Neutrophil (primary cell): Measurements from ENCODE around the gene LONP1.

ENCODE experiments used
- H3K27ac ChIP-seq: fragments of 200-600 bp; sonication (generic); 2 replicates; pipeline ENCODE4 v1.5.1; 2016; ENCODE audit warnings: mild to moderate bottlenecking, moderate library complexity
- H3K27me3 ChIP-seq: fragments of 200-600 bp; sonication (generic); 2 replicates; pipeline ENCODE4 v1.6.0; 2016; ENCODE audit warnings: mild to moderate bottlenecking
- H3K36me3 ChIP-seq: fragments of 200-600 bp; sonication (generic); 2 replicates; pipeline ENCODE4 v1.5.1; 2017
- H3K4me1 ChIP-seq, 2 experiments: fragments of 200-600 bp in 1 of 2; sonication (generic) in 1 of 2; 1 replicate in 1 of 2; 2 replicates in 1 of 2; pipeline versions ENCODE4 v1.5.1 to v1.6.1; 2013 to 2016; ENCODE audit warnings: low read depth in 1 of 2, low read length in 1 of 2, mild to moderate bottlenecking in 1 of 2, moderate library complexity in 1 of 2; ENCODE audit not compliant: control insufficient read depth in 1 of 2, insufficient read depth in 1 of 2
- H3K4me3 ChIP-seq, 2 experiments: fragments of 200-600 bp in 1 of 2; sonication (generic) in 1 of 2; 1 replicate in 1 of 2; 2 replicates in 1 of 2; pipeline ENCODE4 v1.5.1; 2013 to 2016; ENCODE audit warnings: low read depth in 1 of 2, low read length in 1 of 2, mild to moderate bottlenecking in 1 of 2, moderate library complexity in 1 of 2
- H3K9me3 ChIP-seq: fragments of 200-600 bp; sonication (generic); 2 replicates; pipeline ENCODE4 v1.5.1; 2016
- TF ChIP-seq, protein P1 (sequence below): fragments of 200-600 bp; sonication (generic); IDR thresholded peaks from 2 replicates; pipeline ENCODE4 v1.5.1; 2016; ENCODE audit warnings: antibody characterized with exemption

LONP1 gene

DNA sequence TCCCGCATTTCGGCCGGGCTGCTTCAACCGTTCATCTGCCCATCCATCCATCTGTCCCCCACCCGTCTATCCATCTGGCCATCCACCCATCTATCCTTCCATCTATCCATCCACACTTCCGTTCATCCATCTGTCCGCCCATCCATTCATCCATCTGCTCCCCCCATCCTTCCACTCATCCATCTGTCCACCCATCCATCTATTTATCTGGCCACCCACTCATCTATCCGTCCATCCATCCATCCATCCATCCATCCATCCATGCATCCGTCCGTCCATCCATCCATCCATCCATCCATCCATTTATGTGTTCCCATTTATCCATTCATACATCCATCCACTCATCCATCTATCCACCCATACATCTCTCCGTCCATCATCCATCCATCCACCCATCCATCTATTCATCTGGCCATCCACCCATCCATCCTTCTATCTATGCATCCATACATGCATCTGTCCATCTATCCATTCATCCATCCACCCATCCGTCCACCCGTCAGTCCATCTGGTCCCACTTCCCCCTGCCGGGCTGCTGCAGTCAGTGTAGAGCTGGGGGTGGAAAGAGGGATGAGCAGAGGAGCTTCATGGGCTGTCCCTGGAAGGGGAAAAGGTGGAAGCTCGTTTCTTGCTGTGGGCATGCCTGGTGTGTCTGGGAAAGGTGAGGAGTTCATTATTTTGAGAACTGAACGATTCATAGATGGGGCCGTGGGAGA is 38.4 kb downstream of the LONP1 start:
- H3K27ac ChIP-seq, result peak overlapping the region; percentile 82
- H3K9me3 ChIP-seq, result no peaks in the 10 kb centered on the region
- peak overlapping the region; percentile 73 to 90 for H3K4me3 ChIP-seq
- H3K36me3 ChIP-seq, result no peaks in the 10 kb centered on the region
- TF ChIP-seq, protein P1, sequence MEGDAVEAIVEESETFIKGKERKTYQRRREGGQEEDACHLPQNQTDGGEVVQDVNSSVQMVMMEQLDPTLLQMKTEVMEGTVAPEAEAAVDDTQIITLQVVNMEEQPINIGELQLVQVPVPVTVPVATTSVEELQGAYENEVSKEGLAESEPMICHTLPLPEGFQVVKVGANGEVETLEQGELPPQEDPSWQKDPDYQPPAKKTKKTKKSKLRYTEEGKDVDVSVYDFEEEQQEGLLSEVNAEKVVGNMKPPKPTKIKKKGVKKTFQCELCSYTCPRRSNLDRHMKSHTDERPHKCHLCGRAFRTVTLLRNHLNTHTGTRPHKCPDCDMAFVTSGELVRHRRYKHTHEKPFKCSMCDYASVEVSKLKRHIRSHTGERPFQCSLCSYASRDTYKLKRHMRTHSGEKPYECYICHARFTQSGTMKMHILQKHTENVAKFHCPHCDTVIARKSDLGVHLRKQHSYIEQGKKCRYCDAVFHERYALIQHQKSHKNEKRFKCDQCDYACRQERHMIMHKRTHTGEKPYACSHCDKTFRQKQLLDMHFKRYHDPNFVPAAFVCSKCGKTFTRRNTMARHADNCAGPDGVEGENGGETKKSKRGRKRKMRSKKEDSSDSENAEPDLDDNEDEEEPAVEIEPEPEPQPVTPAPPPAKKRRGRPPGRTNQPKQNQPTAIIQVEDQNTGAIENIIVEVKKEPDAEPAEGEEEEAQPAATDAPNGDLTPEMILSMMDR, result no peak
- peaks cover 25 to 26% of the 10 kb centered on the region in 2 experiments for H3K4me1 ChIP-seq
- H3K27me3 ChIP-seq, result peaks cover 6% of the 10 kb centered on the region

DNA sequence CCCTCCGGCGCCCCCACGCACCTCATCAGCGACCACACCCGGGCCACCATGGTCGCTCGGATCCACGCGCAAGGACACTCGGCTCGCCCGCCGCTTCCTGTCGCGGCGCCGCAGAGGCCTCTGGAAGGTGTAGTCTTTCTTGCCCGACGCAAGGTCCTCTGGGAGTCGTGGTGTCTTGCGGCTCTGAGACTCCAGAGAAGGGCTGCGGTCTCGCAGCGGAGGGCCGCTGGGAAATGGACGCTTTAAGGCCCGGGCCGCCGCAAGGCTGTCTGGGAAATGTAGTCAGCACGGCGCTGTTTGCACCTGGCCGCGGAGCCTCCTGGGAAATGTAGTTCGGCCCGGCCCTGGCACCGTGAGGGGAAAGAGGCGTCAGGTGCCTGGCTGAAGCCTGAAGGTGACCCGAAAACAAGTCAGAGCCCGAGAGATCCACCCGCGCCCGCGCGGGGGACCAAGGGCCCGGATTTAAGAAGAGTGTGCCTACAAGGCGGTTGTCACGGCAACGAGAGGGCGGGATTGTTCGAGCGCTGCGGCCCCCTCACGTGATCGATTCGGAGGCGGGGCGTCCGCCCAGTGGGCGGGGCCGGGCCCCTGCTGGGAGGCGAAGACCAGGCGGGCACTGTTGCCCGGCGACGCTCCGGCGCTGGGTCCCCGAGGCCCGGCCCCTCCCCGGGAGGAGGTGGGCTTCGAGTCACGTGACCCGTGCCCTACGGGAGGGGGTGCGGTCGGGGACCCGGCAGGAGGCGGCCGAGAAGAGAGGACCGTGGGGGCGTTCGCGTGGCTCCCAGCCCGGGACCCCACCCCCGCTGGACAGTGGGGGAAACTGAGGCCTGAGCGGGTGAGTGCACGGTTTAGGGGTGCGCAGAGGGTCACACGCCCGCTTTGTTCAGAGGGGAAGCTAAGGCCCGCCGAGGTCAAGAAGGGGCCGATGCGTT is 39.2 kb downstream of the LONP1 start, which contains the start of the genes HSD11B1L and MICOS13:
Gene HSD11B1L (plus strand): TSS at position 591 of the 932 bp plus-strand sequence. CDS start 3,806 bp downstream, outside the sequence.
Gene MICOS13 (minus strand): TSS at position 80 of the 932 bp plus-strand sequence. CDS start 30 bp downstream, at position 50.
- peaks cover 6% of the 10 kb centered on the region for H3K27me3 ChIP-seq
- peaks cover 18% of the 10 kb centered on the region in 2 experiments for H3K4me1 ChIP-seq
- TF ChIP-seq, protein P1, result peak; percentile 22
- H3K27ac ChIP-seq, result peak within 1 kb of the TSS; percentile 82
- H3K9me3 ChIP-seq, result no peaks in the 10 kb centered on the region
- peak within 1 kb of the TSS; percentile 73 to 90 for H3K4me3 ChIP-seq
- H3K36me3 ChIP-seq, result no peaks in the 10 kb centered on the region

DNA sequence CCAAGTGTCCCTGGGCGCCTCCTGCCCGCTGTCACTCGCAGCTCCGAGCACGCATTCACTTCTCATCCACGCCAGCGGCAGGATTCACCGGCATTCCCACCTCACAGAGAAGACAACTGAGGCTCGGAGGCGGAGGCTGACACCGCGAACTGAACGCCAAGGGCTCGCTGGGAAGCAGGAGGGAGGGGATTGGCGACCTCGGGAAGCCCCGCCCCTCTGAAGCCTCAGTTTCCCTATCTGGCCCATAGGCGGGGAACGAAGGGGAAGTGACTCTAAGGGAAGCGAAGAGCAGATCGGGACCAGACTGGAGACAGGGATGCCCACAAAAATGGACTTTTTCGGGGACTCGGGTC is 39.9 kb downstream of the LONP1 start:
- Histone ChIP-seq H3K4me3 (peak overlapping the region; percentile 73 to 90), H3K36me3 (no peaks in the 10 kb centered on the region), H3K4me1 (peaks cover 18% of the 10 kb centered on the region in 2 experiments), H3K9me3 (no peaks in the 10 kb centered on the region), H3K27me3 (peaks cover 6% of the 10 kb centered on the region), H3K27ac (peak overlapping the region; percentile 82)
- TF ChIP-seq, protein P1, result no peak

DNA sequence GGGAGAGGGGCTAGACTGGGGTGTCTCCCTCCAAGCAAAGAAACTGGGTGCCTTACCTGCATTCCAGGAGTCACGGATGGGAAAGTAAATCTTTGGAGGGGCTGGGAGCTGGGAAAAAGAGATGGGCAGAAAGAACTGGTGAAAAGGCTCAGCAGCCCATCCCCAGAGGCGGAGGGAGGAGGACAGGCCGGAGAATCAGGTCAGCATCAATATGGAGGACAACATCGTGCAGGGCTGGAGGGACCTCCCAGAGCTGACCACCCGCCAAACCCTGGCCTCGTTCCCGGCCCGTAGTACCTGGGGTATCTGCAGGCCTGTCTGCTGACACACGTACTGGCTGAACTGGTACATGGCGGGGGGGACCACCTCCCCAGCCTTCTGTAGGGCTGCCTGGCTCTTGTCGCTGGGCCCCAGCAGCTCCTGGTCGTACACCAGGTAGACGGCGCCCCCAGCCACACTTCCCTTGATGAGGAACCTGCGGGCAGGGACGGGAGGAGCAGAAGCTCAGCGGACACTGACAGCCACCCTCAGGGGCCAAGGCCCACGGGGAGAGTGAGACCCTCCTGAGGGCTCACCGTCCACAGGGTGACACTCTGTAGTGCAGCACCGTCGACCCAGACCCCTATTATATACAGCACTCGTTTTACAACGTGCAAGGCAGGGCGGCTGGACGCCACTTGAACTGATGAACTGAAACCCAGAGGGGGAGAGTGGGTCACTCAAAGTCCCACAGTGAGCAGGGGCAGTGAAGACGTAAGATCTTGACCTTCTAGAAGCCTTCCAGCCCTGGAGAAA is 40.5 kb downstream of the LONP1 start:
- peak overlapping the region; percentile 73 to 90 for H3K4me3 ChIP-seq
- H3K4me1 ChIP-seq, result peaks cover 18% of the 10 kb centered on the region in 2 experiments
- TF ChIP-seq, protein P1, result no peak
- H3K9me3 ChIP-seq, result no peaks in the 10 kb centered on the region
- H3K36me3 ChIP-seq, result no peaks in the 10 kb centered on the region
- H3K27me3 ChIP-seq, result peaks cover 6% of the 10 kb centered on the region
- peak overlapping the region; percentile 82 for H3K27ac ChIP-seq
